HS-27A (cell line): ENCODE measurements around the gene ZYG11A.
"Not testable (repeated sequence)": the region's sequence is repeated elsewhere in the genome, so short reads cannot be mapped to it uniquely, and the experiment has no call there.

ENCODE experiments used
- DNase-seq: peaks from one replicate; pipeline ENCODE4 v3.0.0-alpha.2; 2012; ENCODE audit warnings: low read depth, missing footprints

Gene ZYG11A

DNA sequence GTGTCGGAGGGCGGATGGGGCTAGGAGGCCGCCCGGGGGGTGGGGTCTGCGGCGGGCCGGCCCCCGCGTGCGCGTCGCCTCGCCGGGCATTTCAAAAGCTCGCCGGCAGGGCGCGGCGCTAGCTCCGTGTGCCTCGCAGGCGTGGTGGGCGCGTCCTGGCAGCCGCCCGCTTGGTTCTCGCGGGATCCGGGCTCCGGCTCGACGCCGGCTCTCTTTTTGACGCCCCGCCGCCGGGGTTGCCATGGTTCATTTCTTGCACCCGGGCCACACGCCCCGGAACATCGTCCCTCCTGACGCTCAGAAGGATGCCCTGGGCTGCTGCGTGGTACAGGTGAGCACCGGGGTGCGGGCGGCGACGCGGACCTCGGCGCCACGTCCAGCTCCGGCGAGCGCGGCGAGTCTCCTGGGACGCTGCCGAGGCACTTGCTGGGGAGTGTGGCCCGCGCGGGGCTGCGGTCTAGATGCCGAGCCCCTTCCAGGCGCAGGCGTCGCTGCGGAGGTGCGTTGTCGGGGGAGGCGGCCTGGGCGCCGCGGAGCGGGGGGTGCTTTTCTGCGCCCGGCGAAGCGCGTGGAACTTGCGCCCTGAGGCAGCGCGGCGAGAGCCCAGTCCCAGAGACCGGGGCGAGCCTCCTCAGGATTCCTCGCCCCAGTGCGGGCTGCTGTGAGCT lies at the start of gene ZYG11A:
Gene ZYG11A, plus strand, starts transcription at position 118 of the 668 bp plus-strand sequence. Its CDS starts 124 bp downstream, at position 242.
- DNase-seq, result peak; percentile 79

DNA sequence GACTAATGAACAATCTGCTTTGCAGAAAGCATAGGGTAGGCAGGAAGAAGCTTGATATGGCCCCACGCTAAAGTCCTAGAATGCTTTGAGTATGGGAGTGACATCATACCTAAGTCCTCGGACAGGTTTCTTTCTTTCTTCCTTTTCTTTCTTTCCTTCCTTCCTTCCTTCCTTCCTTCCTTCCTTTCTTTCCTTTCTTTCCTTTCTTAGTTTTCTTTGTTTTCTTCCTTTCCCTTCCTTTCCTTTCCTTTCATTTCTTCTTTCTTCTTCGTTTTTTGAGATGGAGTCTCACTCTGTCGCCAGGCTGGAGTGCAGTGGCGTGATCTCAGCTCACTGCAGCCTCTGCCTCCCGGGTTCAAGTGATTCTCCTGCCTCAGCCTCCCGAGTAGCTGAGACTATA lies 48.8 kb upstream of the ZYG11A start:
- DNase-seq, result not testable (repeated sequence)

DNA sequence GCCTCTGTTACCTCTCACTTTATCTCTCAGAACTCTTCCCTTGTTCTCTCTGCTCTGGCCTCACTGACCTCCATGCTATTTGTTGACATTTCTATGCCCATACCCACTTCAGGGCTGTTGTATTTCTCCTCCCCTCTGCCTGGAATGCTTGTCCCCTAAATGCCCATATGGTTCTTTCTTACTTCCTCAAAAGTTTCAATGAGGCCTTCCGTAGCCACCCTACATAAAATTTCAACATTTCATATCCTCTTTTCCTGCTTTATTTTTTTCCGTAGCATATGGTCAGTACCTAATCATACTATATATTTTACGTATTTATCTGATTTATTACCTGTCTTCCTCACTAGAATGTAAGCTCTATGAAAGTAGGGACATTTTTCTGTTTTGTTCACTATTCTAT lies 47.1 kb upstream of the ZYG11A start:
- no peak for DNase-seq

DNA sequence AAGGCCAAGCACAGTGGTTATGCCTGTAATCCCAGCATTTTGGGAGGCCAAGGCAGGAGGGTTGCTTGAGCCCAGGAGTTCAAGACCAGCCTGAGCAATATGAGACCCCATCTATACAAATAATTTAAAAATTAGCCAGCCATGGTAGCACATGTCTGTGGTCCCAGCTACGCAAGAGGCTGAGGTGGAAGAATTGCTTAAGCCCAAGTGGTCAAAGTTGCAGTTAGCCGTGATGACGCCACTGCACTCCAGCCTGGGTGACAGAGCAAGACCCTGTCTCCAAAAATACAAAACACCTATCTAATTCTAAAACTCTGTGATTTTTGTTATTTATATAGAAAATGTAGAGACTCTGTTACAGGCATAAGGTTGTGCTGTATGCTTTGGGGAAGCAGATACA lies 44.2 kb upstream of the ZYG11A start:
- DNase-seq, result no peak

DNA sequence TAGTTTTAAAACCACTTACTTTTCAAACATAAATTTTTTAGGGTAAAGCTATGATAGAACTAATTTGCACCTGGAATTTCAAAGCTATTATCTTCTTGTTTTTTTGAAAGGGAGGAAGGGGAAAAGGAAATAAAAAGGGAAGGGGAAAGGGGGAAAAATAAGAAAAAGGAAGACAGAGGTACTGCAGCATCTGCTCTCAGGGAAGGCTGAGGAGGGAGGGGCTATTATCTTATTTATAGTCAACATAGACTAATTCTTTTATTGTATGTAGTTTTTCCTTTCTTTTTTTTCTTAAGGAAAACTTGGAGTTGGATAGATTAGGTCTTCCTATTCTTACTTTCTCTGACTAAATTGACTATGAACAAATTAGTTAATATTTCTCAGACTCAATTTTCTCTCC lies 41.5 kb upstream of the ZYG11A start:
- DNase-seq, result no peak

DNA sequence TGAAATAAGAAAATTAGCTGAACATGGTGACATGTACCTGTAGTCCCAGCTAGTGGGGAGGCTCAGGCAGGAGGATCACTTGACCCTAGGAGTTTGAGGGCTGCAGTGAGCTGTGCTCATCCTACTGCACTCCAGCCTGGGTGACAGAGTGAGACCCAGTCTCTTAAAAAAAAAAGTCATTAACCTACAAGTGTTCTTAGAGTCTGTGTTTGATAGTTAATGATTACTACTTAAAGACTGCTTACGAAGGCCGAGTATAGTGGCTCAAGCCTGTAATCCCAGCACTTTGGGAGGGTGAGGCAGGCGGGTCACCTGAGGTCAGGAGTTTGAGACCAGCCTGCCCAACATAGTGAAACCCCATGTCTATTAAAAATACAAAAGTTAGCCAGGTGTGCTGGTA lies 38.5 kb upstream of the ZYG11A start:
- DNase-seq, result not testable (repeated sequence)

DNA sequence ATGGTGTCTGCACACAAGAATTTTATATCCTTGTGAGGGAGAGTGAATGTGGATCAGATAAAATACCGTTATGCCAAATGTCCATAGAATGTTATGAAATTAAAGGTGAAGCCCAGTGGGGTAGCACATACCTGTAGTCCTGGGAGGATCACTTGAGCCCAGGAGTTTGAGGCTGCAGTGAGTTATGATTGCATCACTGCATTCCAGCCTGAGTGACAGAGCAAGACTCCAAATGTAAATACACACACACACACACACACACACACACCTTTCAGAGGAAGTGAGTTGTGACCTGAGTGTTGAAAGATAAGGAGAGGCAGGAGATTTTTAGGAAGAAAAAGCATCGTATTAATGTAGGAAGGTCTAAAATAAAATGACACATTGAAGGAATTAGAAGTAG lies 28.1 kb upstream of the ZYG11A start:
- no peak for DNase-seq

DNA sequence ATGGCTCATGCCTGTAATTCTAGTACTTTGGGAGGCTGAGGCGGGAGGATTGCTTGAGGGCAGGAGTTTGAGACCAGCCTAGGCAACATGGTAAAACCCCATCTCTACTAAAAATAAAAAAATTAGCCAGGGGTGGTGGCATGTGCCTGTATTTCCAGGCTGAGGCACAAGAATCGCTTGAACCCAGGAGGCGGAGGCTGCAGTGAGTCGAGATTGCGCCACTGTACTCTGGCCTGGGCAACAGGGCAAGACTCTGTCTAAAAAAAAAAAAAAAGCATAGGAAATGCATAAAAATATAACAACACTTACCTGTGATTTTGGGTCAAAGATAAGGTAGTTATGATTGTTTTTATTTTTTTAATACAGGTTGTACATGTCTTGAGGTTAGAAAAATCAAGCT lies 21.7 kb upstream of the ZYG11A start:
- DNase-seq, result not testable (repeated sequence)

DNA sequence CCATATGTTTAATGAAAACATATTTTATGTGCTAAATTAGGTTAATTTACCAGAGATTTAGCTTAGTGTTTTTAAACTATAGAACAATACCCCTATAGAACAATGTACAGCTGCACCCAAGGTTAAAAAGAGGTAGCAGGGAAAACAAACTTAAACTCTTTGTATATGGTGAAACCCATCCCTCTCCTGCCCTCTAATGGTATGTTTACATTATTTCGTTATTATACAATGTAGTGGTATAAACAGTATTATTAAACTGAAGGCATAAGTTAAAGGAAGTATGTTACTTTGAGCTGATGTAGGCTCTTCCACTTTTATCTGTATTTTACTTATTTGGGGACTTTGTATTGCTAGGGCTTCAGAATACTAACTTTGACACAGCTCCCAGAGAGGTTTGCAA lies 16.7 kb upstream of the ZYG11A start:
- DNase-seq, result no peak

DNA sequence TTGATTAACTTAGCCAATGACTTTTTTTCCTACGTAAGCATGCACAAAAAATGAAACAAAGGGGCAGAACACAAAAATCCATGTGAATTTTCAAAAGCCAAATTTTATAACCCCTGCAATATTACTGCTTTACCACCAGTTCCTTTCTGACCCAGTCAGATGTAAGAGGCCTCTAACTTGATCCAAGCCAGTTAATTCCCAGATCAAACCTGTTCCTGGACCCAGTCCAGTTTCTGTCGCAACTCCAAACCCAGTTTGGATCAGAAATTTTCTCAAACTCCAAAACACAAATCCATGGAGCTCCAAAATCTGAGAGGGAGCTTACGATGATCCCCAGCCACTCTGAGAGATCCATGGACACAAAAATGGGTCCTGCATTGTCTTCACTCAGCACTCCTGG lies 7.8 kb upstream of the ZYG11A start:
- DNase-seq, result no peak

DNA sequence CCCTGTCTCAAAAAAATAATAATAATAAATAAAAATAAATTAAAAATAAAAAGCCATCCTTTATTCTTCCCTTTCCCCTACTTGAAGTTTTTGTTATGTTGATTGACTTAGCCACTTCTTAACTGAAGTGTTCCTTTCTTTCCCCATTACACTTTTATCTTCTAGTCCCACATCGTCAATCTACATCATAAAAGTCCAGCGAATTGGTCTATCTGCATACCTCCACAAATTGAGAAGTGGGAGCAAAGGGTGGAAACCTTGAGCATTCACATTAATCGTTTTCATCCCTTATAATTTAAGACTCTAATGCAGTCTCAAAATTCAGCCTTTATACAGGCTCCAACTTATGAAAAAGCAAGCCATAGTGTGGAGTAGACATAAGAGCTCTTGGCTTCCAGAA lies 6.5 kb upstream of the ZYG11A start:
- DNase-seq, result no peak

- DNase-seq, result not testable (repeated sequence)
These were observed 3.4 kb upstream of the ZYG11A start for GRCh38 chr1:52839175-52839574.

DNA sequence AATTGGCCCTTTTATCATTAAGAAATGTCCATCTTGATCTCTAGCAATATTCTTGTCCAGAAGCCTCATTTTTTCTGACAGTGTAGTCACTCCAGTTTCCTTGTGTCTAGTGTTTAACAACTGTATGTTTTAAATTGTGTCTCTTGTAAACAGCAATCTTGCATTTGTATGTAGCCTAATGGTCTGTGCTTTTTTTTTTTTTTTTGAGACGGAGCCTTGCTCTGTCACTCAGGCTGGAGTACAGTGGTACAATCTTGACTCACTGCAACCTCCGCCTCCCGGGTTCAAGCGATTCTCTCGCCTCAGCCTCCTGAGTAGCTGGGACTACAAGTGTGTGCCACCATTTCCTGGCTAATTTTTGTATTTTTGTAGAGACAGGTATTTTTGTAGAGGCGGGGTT lies 2.6 kb downstream of the ZYG11A start:
- not testable (repeated sequence) for DNase-seq

DNA sequence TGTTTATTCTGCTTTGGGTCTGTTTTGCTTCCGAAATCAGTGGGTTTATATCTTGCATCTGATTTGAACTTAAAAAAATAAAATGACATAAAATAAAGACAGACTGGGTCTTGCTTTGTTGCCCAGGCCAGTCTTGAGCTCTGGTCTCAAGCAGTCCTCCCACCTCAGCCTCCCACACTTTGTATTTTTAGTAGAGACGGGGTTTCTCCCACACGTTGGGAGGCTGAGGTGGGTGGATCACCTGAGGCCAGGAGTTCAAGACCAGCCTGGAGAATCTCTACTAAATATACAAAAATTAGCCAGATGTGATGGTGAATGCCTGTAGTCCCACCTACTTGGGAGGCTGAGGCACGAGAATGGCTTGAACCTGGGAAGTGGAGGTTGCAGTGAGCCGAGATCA lies 5.9 kb downstream of the ZYG11A start:
- DNase-seq, result no peak

DNA sequence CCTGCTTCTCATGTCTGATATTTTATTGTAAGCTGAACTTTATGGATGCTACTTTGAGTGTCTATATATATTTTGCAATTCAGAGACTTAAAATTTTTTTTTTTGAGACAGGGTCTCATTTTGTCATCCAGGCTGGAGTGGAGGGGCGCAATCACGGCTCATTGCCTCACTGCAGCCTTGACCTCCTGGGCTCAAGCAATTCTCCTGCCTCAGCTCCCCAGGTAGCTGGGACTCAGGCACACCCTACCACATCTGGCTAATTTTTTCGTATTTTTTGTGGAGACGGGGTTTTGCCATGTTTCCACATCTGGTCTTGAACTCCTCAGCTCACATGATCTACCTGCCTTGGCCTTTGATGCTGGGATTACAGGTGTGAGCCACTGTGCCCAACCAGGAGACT lies 8.4 kb downstream of the ZYG11A start:
- DNase-seq, result no peak

- DNase-seq, result no peak
These were observed 10.3 kb downstream of the ZYG11A start for GRCh38 chr1:52852854-52853253.

- no peak for DNase-seq
These were observed 13.0 kb downstream of the ZYG11A start for GRCh38 chr1:52855584-52855983.

DNA sequence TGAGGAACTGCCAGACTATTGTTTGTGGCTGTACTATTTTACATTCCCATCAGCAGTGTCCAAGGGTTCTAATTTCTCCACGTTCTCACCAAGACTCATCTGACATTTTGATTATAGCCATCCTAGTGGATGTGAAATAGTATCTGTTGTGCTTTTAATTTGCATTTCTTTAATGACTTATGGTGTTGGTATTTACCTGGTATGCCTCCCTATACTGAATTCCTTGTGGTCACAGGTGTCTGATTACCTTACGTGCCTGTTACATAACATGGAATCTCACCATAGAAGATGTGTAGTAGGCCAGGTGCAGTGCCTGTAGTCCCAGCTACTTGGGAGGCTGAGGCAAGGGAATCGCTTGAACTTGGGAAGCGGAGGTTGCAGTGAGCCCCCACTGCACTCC lies 13.5 kb downstream of the ZYG11A start:
- no peak for DNase-seq

- DNase-seq, result no peak
These were observed 14.9 kb downstream of the ZYG11A start for GRCh38 chr1:52857443-52857842.

DNA sequence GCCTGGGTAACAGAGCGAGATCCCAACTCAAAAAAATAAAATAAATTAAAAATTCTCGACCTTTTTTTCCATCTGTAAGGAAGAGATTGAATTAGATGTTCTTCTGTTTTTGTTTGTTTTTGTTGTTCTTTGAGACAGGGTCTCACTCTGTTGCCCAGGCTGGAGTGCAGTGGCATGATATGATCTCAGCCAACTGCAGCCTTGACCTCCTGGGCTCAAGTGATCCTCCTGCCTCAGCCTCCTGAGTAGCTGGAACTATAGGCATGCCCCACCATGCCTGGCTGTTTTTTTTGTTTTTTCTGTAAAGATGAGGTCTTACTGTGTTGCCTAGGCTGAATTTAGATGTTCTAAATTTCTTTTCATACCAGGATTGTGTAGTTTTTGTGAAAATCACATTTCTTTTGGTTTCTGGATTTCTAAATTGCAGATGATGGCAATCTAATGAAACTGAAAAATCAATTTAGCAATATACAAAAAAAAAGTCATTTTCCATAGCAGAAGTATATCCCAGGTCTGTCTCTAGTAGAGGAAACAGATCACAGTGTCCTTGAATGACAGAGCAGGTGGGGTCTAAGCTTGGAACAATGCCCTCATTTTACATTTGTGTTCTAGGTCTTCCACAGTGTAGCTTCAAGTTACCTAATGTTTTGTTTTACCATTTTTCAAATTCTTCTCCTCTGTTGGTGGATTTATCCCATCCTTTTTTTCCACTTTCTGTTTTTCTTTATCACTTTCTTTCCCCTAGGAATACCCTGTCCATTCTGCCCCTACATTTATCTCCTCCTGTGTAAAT lies 20.3 kb downstream of the ZYG11A start:
- no peak for DNase-seq

- DNase-seq, result no peak
These were observed 24.7 kb downstream of the ZYG11A start for GRCh38 chr1:52867087-52867863.

DNA sequence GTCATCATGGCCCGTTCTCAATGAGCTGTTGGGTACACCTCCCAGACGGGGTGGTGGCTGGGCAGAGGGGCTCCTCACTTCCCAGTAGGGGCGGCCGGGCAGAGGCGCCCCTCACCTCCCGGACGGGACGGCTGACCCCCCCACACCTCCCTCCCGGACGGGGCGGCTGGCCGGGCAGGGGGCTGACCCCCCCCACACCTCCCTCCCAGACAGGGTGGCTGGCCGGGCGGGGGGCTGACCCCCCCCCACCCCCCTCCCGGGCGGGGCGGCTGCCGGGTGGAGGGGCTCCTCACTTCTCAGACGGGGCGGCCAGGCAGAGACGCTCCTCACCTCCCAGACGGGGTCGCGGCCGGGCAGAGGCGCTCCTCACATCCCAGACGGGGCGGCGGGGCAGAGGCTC lies 27.2 kb downstream of the ZYG11A start:
- DNase-seq, result not testable (repeated sequence)

- DNase-seq, result no peak
These were observed 34.3 kb downstream of the ZYG11A start for GRCh38 chr1:52876843-52877242.
